Liver (tissue), 9 donors: ENCODE data around the gene ADGRV1. TPM values are rescaled to one million over a fixed set of nuclear protein-coding genes. Genes with fewer than 3 reads are reported as not detected.

Experiments used
- DNase-seq: peaks from one replicate; pipeline ENCODE4 v3.0.0-alpha.2; 2017; ENCODE audit warnings: low spot score
- H3K27ac ChIP-seq, 2 donors: one replicate each; pipeline ENCODE4 v1.7.0; 2013; ENCODE audit warnings: inconsistent platforms in 2 of 2, low read length in 2 of 2, control low read depth in 1 of 2, low read depth in 1 of 2, mild to moderate bottlenecking in 1 of 2
- H3K27me3 ChIP-seq, 4 donors: one replicate each; pipeline versions ENCODE4 v1.6.1 to v1.7.0; 2013; ENCODE audit warnings: low read length in 3 of 4, inconsistent platforms in 1 of 4, mild to moderate bottlenecking in 1 of 4, moderate library complexity in 1 of 4; ENCODE audit not compliant: control insufficient read depth in 4 of 4, insufficient read depth in 4 of 4
- H3K36me3 ChIP-seq, 4 donors: one replicate each; pipeline versions ENCODE4 v1.6.1 to v1.7.0; 2013; ENCODE audit warnings: low read length in 3 of 4, mild to moderate bottlenecking in 3 of 4, low read depth in 1 of 4, moderate library complexity in 1 of 4; ENCODE audit not compliant: control insufficient read depth in 4 of 4, insufficient read depth in 3 of 4
- H3K4me1 ChIP-seq, 4 donors: one replicate each; pipeline versions ENCODE4 v1.6.1 to v1.7.0; 2013; ENCODE audit warnings: low read length in 3 of 4, mild to moderate bottlenecking in 3 of 4, moderate library complexity in 1 of 4; ENCODE audit not compliant: control insufficient read depth in 4 of 4, insufficient read depth in 4 of 4
- H3K4me3 ChIP-seq, 3 donors: one replicate each; pipeline versions ENCODE4 v1.6.1 to v1.7.0; 2013; ENCODE audit warnings: low read length in 3 of 3, control low read depth in 1 of 3, low read depth in 1 of 3, mild to moderate bottlenecking in 1 of 3
- H3K9ac ChIP-seq, 2 donors: one replicate each; pipeline ENCODE4 v1.7.0; 2013; ENCODE audit warnings: low read length in 2 of 2, mild to moderate bottlenecking in 2 of 2, moderate library complexity in 2 of 2, control low read depth in 1 of 2, low read depth in 1 of 2
- H3K9me3 ChIP-seq, 4 donors: one replicate each; pipeline versions ENCODE4 v1.6.1 to v1.7.0; 2013; ENCODE audit warnings: low read length in 3 of 4; ENCODE audit not compliant: control insufficient read depth in 4 of 4
- CTCF ChIP-seq: fragments of 150-350 bp; IDR thresholded peaks from 2 replicates; pipeline ENCODE4 v1.5.1; 2017; ENCODE audit warnings: improper control_type of control experiment, low read depth, low read length; ENCODE audit not compliant: missing input control
- EGR1 ChIP-seq, 2 donors: IDR thresholded peaks; 2 replicates each; pipeline ENCODE4 v1.6.1; 2016 to 2018; ENCODE audit warnings: antibody characterized with exemption in 2 of 2, low read depth in 2 of 2
- FOXA1 ChIP-seq: IDR thresholded peaks from 2 replicates; pipeline ENCODE4 v1.6.1; 2016; ENCODE audit warnings: antibody characterized with exemption
- FOXA2 ChIP-seq: IDR thresholded peaks from 2 replicates; pipeline ENCODE4 v1.6.1; 2016; ENCODE audit warnings: antibody characterized with exemption
- GABPA ChIP-seq, 2 donors: IDR thresholded peaks in 1 of 2; conservative IDR thresholded peaks in 1 of 2; 2 replicates each; pipeline ENCODE4 v1.6.1; 2016; ENCODE audit warnings: antibody characterized with exemption in 2 of 2, mild to moderate bottlenecking in 1 of 2, moderate library complexity in 1 of 2
- HNF4G ChIP-seq: IDR thresholded peaks from 2 replicates; pipeline ENCODE4 v1.6.1; 2016; ENCODE audit warnings: antibody characterized with exemption
- JUND ChIP-seq, 2 donors: IDR thresholded peaks; 2 replicates each; pipeline ENCODE4 v1.6.1; 2016; ENCODE audit warnings: antibody characterized with exemption in 2 of 2
- MAX ChIP-seq: IDR thresholded peaks from 2 replicates; pipeline ENCODE4 v1.6.1; 2016; ENCODE audit warnings: antibody characterized with exemption
- NR2F2 ChIP-seq: IDR thresholded peaks from 2 replicates; pipeline ENCODE4 v1.6.1; 2016; ENCODE audit warnings: antibody characterized with exemption
- RAD21 ChIP-seq, 2 donors: IDR thresholded peaks; 2 replicates each; pipeline ENCODE4 v1.6.1; 2016; ENCODE audit warnings: antibody characterized with exemption in 2 of 2, mild to moderate bottlenecking in 2 of 2
- RXRA ChIP-seq, 2 donors: IDR thresholded peaks; 2 replicates each; pipeline ENCODE4 v1.6.1; 2017 to 2018; ENCODE audit warnings: antibody characterized with exemption in 2 of 2, mild to moderate bottlenecking in 1 of 2
- YY1 ChIP-seq: IDR thresholded peaks from 2 replicates; pipeline ENCODE4 v1.6.1; 2016; ENCODE audit warnings: antibody characterized with exemption, mild to moderate bottlenecking
- ZBTB33 ChIP-seq: IDR thresholded peaks from 2 replicates; pipeline ENCODE4 v1.6.1; 2016; ENCODE audit warnings: antibody characterized with exemption
- WGBS: extraction: QIAGEN DNeasy Blood & Tissue Kit; methylation state at CpG from one replicate; pipeline ENCODE4 v1.1.7; 2013; 5-methylcytosine and 5-hydroxymethylcytosine counted together
- polyA plus RNA-seq, 2 donors: library from polyadenylated mRNA; stranded (reverse) in 1 of 2; unstranded in 1 of 2; fragments of 200-250 nt in 1 of 2; fragments of >200 nt in 1 of 2; fragmentation: Nextera tagmentation in 1 of 2; extraction: Ambion mirVana in 1 of 2; gene quantifications; one replicate each; pipeline versions ENCODE4 v1.2.1 to v1.2.3, GENCODE V29; 2013 to 2015
- total RNA-seq, 2 donors: library from RNA; depleted of rRNA; stranded (reverse); fragments of >200 nt; gene quantifications; one replicate each; pipeline ENCODE4 v1.2.3, GENCODE V29; 2014
- donor health status: healthy.
- donor health status: healthy.
- donor health status: healthy.
- donor health status: healthy.
- donor health status: healthy.

Gene ADGRV1
- total and polyA plus RNA-seq, 4 donors, result 5.1 to 15.5 (median 9.6) TPM

- 98% methylated on average over 1 of the region's 1 CpG for WGBS
- no peak overlapping the region for H3K27ac ChIP-seq
Observed at GRCh38 chr5:90991201-90991600, 432.6 kb downstream of the ADGRV1 start.

GRCh38 chr5:90994796-90995195 lies 436.2 kb downstream of the ADGRV1 start:
- Histone ChIP-seq H3K9me3 (peaks cover 0 to 5% (median 1%) of the 10 kb centered on the region in 4 donors), H3K27ac (no peak overlapping the region), H3K4me3 (no peak overlapping the region), H3K36me3 (no peaks in the 10 kb centered on the region), H3K9ac (no peak overlapping the region), H3K4me1 (no peaks in the 10 kb centered on the region), H3K27me3 (no peaks in the 10 kb centered on the region)
- TF ChIP-seq JUND (IDR thresholded peaks at IDR 0.05) (no peak), FOXA1 (no peak), RAD21 (IDR thresholded peaks at IDR 0.05) (no peak), CTCF (no peak), FOXA2 (no peak)
- no peak for DNase-seq

More at GRCh38 chr5:90991201-90991600, 432.6 kb downstream of the ADGRV1 start:
- Histone ChIP-seq H3K27me3 (no peaks in the 10 kb centered on the region), H3K4me3 (no peak overlapping the region), H3K4me1 (no peaks in the 10 kb centered on the region), H3K9me3 (peaks cover 0 to 5% (median 0%) of the 10 kb centered on the region in 4 donors), H3K36me3 (no peaks in the 10 kb centered on the region), H3K9ac (no peak overlapping the region)
- DNase-seq, result no peak
- TF ChIP-seq JUND (IDR thresholded peaks at IDR 0.05), result no peak
- no peak for TF ChIP-seq NR2F2
- TF ChIP-seq FOXA1, result no peak
- no peak for TF ChIP-seq GABPA (IDR thresholded peaks at IDR 0.05 in 1 of 2, conservative IDR thresholded peaks at IDR 0.05 in 1 of 2)
- no peak for TF ChIP-seq ZBTB33
- TF ChIP-seq MAX, result no peak
- no peak for TF ChIP-seq YY1

GRCh38 chr5:90996089-90996488 lies 437.5 kb downstream of the ADGRV1 start:
- TF ChIP-seq HNF4G, result no peak
- no peak for TF ChIP-seq EGR1 (IDR thresholded peaks at IDR 0.05; ENCODE audit: low read depth in 2 of 2)
- TF ChIP-seq CTCF, result no peak
- TF ChIP-seq RXRA (IDR thresholded peaks at IDR 0.05), result no peak
- TF ChIP-seq JUND (IDR thresholded peaks at IDR 0.05), result no peak
- no peak for TF ChIP-seq FOXA2
- no peak for TF ChIP-seq GABPA (IDR thresholded peaks at IDR 0.05 in 1 of 2, conservative IDR thresholded peaks at IDR 0.05 in 1 of 2)
- H3K9me3 ChIP-seq, result peaks cover 0 to 5% (median 1%) of the 10 kb centered on the region in 4 donors
- no peak overlapping the region for H3K27ac ChIP-seq
- no peak overlapping the region for H3K4me3 ChIP-seq
- WGBS, result 93% methylated on average over 3 of the region's 3 CpGs
- no peak overlapping the region for H3K9ac ChIP-seq
- no peak for DNase-seq
- no peaks in the 10 kb centered on the region for H3K4me1 ChIP-seq
- no peaks in the 10 kb centered on the region for H3K36me3 ChIP-seq
- H3K27me3 ChIP-seq, result no peaks in the 10 kb centered on the region
